Glomerular visceral epithelial cell (primary cell): Measurements from ENCODE around the gene LRRC27.
A peak's percentile ranks its signal among the peaks of the same experiment; 100 is the strongest.

Source experiments
- DNase-seq: peaks from one replicate; pipeline ENCODE4 v3.0.0-alpha.2; 2016; ENCODE audit errors: extremely low spot score

LRRC27 gene

GRCh38 chr10:132357286-132358058 lies 25.5 kb downstream of the LRRC27 start:
- DNase-seq = no peak

DNA sequence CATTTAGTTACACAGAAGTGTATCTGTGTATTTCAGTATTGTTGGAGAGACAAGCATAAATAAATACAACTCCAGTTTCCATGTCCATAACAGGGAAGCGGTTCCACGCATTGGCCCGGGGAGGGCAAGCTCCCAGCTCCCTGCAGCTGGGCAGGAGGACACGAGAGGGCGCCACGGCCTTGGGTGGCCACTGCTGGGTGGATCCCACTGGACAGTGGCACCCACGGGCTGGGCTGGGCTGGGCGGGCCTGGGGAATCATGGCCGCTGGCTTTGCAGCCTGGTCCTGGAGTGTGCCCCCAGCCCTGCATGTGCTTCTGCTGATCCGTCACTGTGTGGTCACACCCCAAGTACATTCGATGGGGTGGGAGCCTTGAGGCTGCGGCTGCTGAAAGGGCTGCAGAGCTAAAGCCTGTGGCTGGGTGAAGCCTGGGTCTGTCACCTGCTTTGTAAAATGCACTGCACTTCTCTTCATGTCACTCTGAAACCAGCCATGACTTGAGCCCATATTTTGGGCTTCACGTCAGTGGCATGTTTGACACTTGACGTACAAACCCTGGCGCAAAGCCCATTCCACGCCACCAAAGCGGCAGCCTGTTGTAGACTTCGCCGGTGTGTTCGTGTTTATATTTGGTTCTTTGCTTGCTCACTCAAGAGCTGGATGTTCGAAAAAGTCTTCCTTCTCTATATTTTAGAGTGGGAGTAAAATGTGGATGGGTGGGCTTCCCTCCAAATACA lies 27.5 kb downstream of the LRRC27 start:
- DNase-seq = no peak

DNA sequence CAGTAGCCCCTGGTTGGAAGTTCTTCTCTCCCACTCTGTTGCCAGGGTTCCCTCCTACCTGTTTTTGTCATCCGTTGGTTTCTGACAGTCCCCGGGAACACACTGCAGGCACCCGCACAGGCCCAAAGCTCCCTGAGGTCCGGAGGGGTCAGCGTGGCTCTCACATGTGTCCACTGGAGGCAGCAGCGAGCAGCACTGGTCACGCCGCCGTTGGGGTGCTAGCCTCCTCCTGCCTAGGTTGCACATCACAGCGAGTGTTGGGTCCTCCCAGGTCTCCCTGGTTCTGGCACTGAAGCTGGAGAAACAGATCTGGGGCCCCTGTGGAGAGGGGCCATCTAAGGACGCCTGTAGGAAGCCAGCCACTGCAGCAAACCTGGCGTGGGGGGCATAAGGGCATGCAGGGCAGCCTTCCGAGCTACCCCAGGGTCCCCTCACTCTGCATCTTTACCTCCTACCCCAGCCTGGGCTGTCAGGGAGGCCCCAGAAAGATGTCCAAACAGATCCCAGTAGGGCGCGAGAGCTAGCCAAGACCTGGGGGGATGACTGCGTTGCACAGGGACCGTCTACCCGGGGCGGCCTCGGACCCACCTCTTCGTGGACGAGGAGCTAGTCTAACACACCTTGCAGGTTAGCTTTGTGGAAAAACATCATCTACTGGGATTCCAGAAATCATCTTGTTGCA lies 28.9 kb downstream of the LRRC27 start:
- DNase-seq = peak; percentile 7

GRCh38 chr10:132361581-132362101 lies 29.6 kb downstream of the LRRC27 start:
- DNase-seq = no peak

- DNase-seq = no peak
Observed at GRCh38 chr10:132362151-132362611, 30.2 kb downstream of the LRRC27 start.

DNA sequence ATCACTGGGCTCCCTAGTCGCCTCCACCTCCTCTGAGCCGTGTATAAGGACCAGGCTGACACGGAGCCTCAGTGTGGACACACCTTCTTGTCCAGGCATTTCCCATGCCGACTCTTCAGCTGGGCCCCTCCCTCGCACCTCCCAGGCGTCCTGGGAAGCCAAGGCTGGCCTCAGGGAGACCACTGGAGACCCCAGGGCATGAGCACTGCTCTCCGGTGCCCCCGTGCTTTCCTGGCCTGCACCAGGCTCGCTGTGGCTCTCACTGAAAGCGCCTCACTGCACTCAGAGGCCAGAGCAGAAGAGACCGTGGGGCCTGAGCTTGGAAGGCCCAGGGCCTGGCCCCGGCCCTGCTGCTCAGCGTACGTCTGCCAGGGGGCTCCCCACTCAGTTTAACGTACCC lies 31.4 kb downstream of the LRRC27 start:
- DNase-seq = no peak

DNA sequence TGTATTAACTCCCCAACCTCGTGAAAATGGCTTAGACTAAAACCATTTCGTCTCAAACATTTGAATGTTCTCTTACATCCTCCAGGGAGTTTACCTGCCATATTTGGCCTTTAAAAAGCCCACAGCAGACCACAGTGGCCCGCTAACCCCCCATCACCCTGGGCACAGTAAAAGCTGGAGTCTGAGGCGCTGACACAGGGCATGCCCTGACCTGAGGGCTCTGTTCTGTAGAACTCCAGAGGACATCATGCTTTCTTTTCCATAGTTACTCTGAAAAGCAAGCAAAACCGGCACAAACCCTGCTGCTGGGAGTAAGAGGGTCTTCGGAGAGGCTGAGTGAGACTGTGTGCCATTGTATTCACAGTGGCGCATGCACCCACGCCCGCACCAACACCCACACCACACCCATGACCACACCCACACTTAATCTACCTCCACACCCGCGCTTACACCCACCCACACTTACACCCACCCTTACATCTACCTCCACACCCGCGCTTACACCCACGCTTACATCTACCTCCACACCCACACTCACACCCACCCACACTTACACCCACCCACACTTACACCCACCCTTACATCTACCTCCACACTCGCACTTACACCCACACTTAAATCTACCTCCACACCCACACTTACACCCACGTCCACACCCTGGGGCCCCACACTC lies 32.1 kb downstream of the LRRC27 start:
- peak; percentile 51 for DNase-seq

- DNase-seq = peak; percentile 22
Observed at GRCh38 chr10:132364594-132364970, 32.6 kb downstream of the LRRC27 start.

- DNase-seq = no peak
Observed at GRCh38 chr10:132365102-132365501, 33.1 kb downstream of the LRRC27 start.

DNA sequence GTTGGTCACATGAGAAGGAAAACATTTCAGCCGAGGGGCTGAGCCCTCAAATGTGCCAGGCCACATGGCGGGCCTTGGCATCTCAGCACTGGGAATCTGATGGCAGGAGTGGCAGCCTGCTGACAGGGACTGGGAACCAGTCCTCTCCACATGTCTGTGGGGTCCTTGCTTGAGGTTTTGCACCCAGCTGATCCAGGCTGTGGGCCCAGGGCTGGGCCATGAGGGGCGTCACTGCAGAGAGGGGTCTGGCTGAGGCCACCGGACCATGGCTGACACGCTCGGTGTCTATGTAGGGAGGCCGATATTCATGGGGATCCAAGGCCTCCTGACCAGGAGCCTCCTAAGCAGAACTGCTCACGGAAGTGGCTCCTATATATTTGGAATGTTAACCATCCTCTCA lies 34.0 kb downstream of the LRRC27 start:
- DNase-seq = no peak

GRCh38 chr10:132366499-132366898 lies 34.5 kb downstream of the LRRC27 start:
- no peak for DNase-seq

DNA sequence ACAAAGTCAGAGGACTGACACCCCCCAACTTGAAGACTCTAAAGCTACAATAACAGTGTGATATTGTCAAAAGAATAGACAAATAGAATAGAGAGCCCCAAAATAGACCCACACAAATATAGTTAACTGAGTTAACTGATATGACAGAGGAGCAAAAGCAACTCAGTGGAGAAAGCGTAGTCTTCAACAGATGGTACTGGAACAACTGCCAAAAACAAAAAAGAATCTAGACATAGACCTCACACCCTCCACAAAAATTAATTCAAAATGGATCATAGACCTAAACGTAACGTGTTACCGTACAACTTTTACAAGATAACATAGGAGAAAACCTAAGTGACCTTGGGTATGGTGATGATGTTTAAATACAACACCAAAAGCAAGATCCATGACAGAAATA lies 36.4 kb downstream of the LRRC27 start:
- DNase-seq = no peak

DNA sequence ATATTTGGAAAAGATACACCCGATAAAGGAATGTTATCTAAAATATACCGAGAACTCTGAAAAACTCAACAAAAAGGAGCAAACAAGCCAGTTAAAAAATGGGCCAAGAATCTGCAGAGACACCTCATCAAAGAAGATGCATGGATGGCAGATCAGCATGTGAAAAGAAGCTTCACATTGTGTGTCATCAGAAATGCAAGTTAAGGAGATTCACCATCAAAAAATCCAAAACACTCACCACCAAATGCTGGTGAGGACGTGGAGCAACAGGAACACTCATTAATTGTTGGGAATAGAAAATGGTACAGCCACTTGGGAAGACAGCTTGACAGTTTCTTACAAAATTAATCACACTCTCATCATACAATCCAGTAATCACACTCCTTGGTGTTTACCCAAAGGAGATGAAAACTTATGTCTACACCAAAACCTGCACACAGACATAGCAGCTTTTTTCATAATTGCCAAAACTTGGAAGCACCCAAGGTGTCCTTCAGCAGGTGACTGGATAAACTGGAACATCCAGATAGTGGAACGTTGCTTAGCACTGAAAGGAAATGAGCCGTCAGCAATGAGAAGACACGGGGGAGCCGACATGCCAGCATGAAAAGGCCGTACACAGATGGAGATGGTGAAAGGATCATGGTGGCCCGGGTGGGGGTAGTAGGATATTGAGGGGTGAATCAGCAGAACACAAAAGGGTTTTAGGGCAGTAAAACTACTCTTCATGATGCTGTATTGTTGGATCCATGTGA lies 37.1 kb downstream of the LRRC27 start:
- DNase-seq = no peak

- DNase-seq = no peak
Observed at GRCh38 chr10:132369636-132370185, 37.7 kb downstream of the LRRC27 start.

- no peak for DNase-seq
Observed at GRCh38 chr10:132370426-132371340, 38.7 kb downstream of the LRRC27 start.

GRCh38 chr10:132371641-132372081 lies 39.7 kb downstream of the LRRC27 start:
- no peak for DNase-seq

DNA sequence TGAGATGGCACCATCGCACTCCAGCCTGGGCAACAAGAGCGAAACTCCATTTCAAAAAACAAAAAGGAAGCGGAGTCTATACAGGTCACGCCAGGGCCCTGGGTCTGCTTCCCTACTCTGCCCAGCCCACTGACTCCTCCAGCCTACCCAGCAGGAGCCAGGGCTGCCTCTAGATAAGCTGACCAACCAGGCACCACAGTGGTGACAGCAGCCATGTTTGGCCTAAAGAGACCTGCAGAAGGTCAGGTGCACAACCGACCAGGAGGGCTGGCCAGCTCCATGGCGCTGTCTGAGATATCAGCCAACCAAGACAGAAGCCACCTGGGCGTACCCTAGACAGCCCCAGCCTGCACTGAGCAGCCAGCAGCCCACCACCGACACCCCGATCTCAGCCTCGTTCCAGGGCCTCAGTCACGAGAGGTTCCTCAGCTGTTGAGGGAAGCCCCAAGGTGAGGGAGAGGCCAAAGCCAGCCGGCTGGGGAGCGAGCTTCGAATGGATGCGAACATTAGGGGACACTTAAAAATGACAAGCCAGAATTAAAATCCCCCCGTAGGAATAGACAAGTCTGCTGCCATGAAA lies 40.6 kb downstream of the LRRC27 start:
- DNase-seq = no peak

- DNase-seq = no peak
Observed at GRCh38 chr10:132373241-132373955, 41.4 kb downstream of the LRRC27 start.

GRCh38 chr10:132374176-132374575 lies 42.2 kb downstream of the LRRC27 start:
- no peak for DNase-seq
